ENCODE results near the gene MTAP. TPM values are rescaled to one million over a fixed set of nuclear protein-coding genes. Genes with fewer than 3 reads are reported as not detected.

Gene MTAP
- 25.7 and 34.0 TPM in 2 replicates for total RNA-seq (2014; rRNA removed; shearing (Covaris generic))

- DNase-seq (ENCODE audit: low read depth), result peak; percentile 91
Measured at GRCh38 chr9:21802418-21803000, at the start of gene MTAP. MTAP (plus strand) TSS chr9:21802636; CDS start chr9:21802749, 113 bp downstream.

DNA sequence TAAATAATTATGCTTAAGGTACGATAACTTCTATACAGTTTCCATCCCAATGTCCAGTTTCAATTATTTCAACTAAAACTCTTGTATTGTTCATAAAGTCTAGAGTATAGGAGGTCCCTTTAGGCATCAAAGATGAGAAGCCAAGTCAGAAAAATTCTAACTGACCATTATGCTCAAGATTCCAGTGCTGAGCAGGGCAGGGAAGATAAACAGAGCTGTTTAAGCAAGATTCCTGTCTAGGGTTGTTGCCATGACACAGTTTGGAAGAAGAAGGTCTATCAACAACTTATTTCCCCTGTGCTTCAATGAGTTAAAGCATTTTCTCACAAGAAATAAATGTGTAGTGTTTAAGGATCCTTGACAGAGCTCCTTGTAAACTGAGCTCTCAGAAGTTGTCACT is 48.9 kb upstream of the MTAP start:
- DNase-seq (ENCODE audit: low read depth), result no peak

GRCh38 chr9:21754741-21755140 is 47.7 kb upstream of the MTAP start:
- no peak for DNase-seq (ENCODE audit: low read depth)

- no peak for DNase-seq (ENCODE audit: low read depth)
Measured at GRCh38 chr9:21758540-21758939, 43.9 kb upstream of the MTAP start.

GRCh38 chr9:21761309-21761901 is 41.0 kb upstream of the MTAP start:
- DNase-seq (ENCODE audit: low read depth), result peak; percentile 37

GRCh38 chr9:21762064-21762463 is 40.4 kb upstream of the MTAP start:
- DNase-seq (ENCODE audit: low read depth), result no peak

GRCh38 chr9:21764846-21765245 is 37.6 kb upstream of the MTAP start:
- DNase-seq (ENCODE audit: low read depth), result no peak

GRCh38 chr9:21766096-21766495 is 36.3 kb upstream of the MTAP start:
- no peak for DNase-seq (ENCODE audit: low read depth)

DNA sequence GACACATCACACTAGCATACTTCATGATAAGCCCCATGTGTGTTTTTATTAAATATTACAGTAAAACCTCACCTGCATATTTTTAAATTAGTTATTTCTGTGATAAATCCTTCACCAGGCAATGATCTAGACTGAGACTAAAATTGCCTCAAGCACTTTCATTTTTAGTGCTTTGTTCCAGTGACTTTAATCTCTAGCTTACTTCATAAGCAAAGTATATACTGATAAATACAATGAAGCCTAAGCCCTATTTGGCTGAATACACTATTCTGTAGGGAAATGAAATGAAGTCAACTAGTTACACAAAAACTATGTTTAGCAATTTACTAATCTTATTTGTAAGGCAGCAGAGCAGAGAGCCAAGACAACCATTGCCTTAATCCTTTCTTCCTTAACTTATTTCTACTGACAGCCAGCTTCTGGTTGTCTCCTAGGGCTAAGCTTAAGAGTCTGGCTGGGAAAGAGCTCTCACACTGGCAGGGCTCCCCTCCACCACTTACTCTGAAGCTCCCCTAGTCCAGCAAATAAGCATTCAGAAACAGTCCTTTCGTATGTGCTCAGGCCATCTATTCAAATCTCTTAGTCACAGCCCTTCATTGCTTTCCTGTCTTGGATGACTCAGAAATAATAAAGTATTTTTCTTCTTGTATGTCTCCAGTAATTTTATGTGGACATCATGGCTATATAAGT is 31.4 kb upstream of the MTAP start:
- DNase-seq (ENCODE audit: low read depth), result peak; percentile 62

DNA sequence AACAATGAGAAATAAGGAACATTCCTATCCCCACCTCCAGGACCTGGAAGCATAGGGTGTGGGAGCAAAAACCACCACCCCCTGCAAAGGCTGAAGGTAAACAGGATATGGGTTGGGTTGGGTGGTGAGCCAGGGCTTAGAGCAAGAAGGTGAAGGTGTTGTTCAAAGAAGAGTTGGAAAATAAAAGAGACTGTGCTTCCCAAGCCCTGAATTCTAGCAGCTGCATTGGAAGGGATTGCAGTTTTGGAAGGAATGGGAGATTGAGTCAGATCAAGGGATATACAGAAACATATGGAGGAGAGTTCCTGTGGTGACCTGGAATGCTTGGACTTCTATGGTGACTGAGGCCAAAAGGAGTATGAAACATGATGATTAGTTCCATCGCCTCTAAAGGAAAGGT is 24.7 kb upstream of the MTAP start:
- peak; percentile 63 for DNase-seq (ENCODE audit: low read depth)

- peak; percentile 13 for DNase-seq (ENCODE audit: low read depth)
Measured at GRCh38 chr9:21778304-21778703, 24.1 kb upstream of the MTAP start.

GRCh38 chr9:21779397-21779796 is 23.0 kb upstream of the MTAP start:
- no peak for DNase-seq (ENCODE audit: low read depth)

- DNase-seq (ENCODE audit: low read depth), result no peak
Measured at GRCh38 chr9:21781656-21782055, 20.8 kb upstream of the MTAP start.

DNA sequence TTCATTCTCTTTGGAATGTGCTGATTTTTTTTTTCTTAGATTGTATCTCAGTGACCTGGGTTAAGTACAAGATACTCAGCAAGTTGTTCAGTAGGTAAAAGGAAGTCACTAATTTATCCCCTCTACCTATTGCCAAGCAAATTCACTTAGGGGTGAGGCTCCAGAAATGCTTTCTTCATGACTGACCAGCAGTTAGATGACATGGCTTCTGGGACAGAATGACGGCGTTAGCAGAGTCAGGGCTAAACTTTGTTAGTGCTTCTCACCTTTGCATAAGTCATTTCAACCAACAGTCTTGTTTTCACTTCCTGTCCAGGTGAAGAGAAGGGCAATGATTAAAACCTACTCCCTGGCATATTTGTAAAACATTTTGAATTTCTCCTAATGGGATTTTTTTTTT is 20.2 kb upstream of the MTAP start:
- no peak for DNase-seq (ENCODE audit: low read depth)

DNA sequence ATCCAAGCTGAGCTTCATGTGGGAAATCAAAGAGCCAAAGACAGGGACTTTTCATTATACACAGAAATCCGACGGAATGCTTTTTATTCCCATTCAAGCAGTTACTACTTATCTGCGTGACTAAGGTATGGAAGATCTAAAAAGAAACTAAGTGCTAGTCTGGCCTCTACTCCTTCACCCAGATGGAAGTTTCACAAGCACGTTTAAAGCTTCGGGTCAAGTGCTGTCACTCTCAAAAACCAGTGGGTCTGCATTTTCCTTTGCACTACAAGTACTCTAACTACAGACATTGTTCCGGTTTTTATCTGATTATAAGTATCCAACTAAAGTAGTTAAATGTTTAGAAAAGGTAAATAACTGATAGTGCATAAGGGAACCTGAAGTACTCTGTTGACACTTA is 13.7 kb upstream of the MTAP start:
- no peak for DNase-seq (ENCODE audit: low read depth)

DNA sequence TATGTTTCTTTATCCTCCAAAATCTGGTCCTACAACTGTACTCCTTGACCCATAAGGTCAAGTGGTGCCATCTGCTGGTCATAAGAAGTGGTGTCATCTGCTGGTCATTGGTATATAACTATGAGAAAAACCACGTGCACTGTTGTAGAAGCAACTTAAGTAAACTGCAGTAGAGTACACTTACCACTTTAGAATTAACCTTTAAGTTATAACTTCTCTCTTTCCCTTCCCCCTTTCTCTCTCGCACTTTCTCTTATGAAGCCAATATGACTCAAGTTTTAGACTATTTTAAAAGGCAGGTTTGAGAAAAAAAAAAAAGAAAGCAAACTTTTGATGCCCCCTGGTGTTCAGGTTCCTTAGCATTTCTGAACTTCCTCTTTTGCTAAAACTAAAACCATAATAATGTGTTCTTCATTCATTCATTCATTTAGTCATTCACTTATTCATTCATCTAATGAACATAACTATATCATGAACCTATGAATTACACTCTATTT is 12.8 kb upstream of the MTAP start:
- peak; percentile 82 for DNase-seq (ENCODE audit: low read depth)

DNA sequence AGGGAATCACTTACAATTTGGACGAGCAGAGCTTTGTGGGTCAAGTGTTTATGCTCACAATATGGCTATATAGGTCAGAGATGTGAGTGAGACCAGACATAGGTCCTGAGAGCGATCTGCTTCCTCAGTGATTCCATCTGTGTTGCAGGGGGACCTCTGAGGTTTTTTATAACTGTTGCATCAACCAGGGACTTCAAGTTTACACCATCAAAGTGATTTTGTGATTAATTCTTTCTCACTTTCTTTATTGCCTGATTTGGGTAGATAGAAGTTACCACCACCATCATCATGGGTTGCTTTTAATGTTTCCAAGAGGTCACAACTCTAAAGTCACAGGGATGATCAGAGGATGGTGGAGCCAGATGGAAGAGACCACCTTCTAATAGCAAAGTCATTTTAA is 7.0 kb upstream of the MTAP start:
- DNase-seq (ENCODE audit: low read depth), result no peak

GRCh38 chr9:21796768-21797167 is 5.7 kb upstream of the MTAP start:
- peak; percentile 17 for DNase-seq (ENCODE audit: low read depth)

DNA sequence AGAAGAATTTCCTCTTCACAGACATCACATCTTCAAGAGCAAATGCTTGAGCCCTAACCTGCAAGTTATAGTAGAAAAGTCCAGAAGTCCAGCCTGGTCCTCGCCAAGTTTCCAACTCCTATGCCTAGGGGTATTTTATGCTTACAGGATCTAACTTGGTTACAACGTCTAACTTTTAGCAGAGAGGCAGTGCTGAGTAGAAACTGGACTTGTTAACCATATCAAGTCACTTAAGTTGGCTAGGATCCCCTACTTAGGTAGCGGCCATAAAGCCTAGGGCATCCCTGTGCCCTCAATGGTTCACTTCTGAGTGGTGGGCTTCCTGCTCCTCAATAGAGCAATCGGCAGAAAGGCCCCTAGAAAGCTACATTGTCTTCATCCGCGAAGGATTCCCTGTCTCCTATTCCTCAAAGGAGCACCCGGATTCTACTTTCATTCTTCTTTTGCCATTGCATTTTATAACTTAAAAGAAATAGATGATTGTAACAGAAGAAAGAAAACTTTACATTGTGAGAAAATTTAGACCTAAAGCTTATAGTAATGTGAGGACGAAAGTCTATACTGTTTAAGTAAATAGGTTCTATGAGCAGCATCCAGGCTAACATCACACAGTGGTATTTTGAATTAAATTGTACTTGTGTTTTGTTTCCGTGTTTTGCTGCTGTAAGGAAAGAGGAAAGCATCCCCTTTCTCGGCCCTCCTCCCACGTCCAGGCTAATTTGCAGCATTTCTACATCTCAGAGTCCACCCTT is 1.3 kb upstream of the MTAP start:
- no peak for DNase-seq (ENCODE audit: low read depth)

DNA sequence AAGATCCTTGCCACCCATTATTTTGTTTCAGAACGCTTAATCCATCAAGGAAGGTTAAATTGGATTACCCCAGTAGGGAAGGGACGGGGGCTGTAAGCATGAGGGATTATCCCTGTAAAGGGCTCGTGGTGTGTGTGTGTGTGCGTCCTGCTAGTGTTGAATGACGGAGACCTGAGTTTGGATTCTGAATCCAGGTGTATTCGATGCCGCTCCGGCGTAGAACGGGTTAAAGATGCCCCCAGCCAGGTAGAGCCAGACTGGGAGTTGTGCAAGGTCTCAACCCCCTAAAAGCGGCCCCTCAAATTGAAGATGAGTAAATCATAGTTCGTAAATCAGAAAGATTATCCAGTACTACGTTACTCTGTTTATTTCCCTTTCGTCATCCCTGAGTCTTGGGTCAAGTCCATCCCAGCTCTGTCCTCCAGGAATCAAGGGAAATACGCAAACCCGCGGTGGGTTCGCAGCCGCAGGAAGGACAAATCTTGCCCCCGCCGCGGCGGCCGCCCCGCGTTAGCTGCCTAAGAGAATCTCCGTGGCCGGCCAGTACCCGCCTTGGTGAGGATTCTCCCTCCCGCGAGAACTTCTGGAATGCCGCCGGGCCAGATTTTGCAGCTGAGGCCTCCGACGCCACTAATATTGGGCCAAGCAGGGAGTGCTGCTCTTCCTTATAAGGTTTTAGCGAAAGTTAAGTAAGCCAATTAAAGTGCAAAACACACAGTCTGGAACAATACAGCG is 586 bp upstream of the MTAP start:
- DNase-seq (ENCODE audit: low read depth), result peak; percentile 85

- peak; percentile 24 for DNase-seq (ENCODE audit: low read depth)
Measured at GRCh38 chr9:21803649-21804048, 1.2 kb downstream of the MTAP start.

DNA sequence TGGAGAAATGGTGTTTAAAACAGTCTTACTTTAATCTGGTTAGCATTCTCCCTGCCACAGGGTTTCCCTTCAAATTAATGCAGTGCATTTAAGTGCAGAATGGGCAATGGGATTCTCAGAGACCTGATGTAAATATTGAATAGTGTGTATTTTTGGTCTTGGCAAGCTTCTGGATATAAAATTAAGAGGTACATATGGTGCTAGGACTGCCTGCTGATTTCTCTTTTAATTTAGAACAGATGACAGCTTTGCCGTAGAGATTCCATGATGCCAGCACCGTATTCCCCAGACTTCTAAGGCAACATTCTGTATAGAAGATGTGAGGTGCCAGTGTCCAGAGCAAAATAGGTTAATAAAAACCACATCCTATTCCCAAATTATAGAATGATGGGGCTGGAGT is 1.9 kb downstream of the MTAP start:
- no peak for DNase-seq (ENCODE audit: low read depth)

Measured in RPMI7951 (cell line).